GM10266 (cell line): ENCODE measurements around the gene CLDN11.

Experiments
- DNase-seq: peaks from one replicate; pipeline ENCODE4 v3.0.0; 2012; ENCODE audit errors: extremely low spot score
- CTCF ChIP-seq: IDR thresholded peaks from 2 replicates; pipeline ENCODE4 v1.5.1; 2012; ENCODE audit warnings: mild to moderate bottlenecking, low read depth; ENCODE audit not compliant: control insufficient read depth, insufficient read depth; ENCODE audit errors: missing control alignments

The CLDN11 gene

GRCh38 chr3:170448584-170448983 lies 29.9 kb downstream of the CLDN11 start:
- TF ChIP-seq CTCF: no peak
- DNase-seq: no peak

- DNase-seq: no peak
- TF ChIP-seq CTCF: no peak
These were observed 31.4 kb downstream of the CLDN11 start for GRCh38 chr3:170450039-170450438.

GRCh38 chr3:170454509-170454908 lies 35.8 kb downstream of the CLDN11 start:
- TF ChIP-seq CTCF: no peak
- no peak for DNase-seq

- TF ChIP-seq CTCF: no peak
- no peak for DNase-seq
These were observed 39.6 kb downstream of the CLDN11 start for GRCh38 chr3:170458285-170458684.

GRCh38 chr3:170463011-170463410 lies 44.3 kb downstream of the CLDN11 start:
- DNase-seq: no peak
- TF ChIP-seq CTCF: no peak

- TF ChIP-seq CTCF: no peak
These were observed 47.3 kb downstream of the CLDN11 start for GRCh38 chr3:170465955-170466354.

GRCh38 chr3:170467007-170467406 lies 48.3 kb downstream of the CLDN11 start:
- TF ChIP-seq CTCF: no peak
- no peak for DNase-seq

More at GRCh38 chr3:170465955-170466354, 47.3 kb downstream of the CLDN11 start:
- no peak for DNase-seq
